ENCODE data around the gene CNIH4.
"Not testable (repeated sequence)": the region's sequence is repeated elsewhere in the genome, so short reads cannot be mapped to it uniquely, and the experiment has no call there.

Gene CNIH4

DNA sequence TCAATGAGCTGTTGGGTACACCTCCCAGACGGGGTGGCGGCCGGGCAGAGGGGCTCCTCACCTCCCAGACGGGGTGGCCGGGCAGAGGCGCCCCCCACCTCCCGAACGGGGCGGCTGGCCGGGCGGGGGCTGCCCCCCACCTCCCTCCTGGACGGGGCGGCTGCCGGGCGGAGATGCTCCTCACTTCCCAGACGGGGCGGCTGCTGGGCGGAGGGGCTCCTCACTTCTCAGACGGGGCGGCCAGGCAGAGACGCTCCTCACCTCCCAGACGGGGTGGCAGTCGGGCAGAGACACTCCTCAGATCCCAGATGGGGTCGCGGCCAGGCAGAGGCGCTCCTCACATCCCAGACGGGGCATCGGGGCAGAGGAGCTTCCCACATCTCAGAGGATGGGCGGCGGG is 7.0 kb upstream of the CNIH4 start:
- not testable (repeated sequence) for DNase-seq (ENCODE audit: low spot score)

DNA sequence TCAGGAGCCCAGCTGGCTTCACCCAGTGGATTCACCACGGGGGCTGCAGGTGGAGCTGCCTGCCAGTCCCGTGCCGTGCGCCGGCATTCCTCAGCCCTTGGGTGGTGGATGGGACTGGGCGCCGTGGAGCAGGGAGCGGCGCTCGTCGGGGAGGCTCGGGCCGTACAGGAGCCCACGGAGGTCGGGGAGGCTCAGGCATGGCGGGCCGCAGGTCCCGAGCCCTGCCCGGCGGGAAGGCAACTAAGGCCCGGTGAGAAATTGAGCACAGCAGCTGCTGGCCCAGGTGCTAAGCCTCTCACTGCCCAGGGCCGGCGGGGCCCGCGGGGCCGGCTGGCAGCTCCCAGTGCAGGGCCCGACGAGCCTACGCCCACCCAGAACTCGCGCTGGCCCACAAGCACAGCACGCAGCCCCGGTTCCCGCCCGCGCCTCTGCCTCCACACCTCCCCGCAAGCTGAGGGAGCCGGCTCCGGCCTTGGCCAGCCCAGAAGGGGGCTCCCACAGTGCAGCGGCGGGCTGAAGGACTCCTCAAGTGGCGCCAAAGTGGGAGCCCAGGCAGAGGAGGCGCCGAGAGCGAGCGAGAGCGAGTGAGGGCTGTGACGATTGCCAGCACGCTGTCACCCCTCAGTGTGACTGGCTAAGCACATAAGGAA is 4.1 kb upstream of the CNIH4 start:
- DNase-seq (ENCODE audit: low spot score), result not testable (repeated sequence)

DNA sequence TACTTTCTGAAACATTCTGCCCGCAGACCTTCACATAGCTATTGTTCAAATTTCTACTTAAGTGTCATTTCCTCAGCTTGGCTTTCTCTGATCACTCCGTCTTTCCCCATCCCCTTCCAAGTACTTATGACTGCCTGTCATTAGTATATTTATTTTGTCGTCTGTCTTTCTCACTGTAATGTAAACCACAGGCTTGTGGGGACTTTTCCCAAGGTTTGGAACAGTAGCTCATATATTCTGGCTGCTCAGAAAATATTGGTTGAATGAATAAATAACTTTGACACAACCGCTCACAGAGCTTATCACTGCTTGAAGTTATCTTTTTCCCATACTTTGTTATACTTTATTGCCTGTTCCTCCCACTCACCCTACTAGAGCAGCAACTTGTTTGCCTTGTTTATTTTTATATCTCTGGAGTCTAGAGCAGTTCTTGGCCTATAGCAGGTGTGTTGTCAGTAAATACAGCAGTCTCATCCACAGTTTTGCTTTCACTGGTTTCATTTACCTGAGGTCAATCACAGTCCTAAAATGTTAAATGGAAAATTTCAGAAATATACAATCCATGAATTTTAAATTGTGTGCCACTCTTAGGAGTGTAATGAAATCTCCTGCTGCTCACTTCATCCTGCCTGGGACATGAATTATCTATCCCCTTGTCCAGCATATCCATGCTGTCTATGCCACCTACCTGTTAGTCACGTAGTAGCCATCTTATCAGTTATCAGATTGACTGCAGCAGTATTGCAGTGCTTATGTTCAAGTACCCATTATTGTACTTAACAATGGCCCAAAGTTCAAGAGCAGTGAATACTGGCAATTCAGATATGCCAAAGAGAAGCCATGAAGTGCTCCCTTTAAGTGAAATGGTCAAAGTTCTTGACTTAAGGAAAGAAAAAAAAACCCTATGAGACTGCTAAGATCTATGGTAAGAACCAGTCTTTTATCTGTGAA is 2.4 kb upstream of the CNIH4 start:
- DNase-seq (ENCODE audit: low spot score), result no peak

DNA sequence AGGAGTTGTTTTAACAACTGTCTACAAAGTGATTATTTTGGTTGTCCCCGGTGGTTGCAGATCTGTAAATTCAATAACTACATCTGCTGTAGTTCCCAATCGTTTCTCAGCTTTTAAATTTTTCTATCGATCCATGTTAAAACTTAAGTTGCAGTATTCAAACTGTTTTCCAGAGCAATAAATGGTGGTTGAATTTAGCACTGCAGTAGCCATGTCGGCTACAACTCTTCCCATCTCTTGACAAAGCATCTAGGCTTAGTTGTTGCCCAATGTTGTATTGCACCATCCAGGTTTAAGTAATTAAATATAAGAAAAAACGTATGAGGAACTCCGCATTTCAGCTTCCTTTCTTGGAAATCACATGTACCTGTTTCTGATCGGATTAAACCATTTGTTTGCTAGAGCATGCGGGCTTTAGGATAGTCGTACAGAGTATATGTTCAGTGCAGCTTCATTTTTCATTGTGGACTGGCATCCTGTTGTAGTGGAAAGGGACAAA is 996 bp downstream of the CNIH4 start:
- no peak for DNase-seq (ENCODE audit: low spot score)

DNA sequence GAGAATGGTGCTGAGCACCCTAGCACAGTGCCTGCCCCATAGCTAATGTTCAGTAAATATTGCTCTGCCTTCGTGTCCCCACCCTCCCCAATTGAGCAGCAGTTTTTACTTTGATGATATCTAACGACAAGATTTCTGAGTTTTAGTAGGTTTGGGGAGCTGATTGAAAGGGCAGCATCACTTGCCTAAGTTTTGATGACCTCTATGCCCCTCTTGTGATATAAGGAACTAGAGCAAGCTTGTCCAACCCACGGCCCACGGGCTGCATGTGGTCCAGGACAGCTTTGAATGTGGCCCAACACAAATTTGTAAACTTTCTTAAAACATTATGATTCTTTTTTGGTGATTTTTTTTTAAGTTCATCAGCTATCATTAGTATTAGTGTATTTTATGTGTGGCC is 1.6 kb downstream of the CNIH4 start:
- no peak for DNase-seq (ENCODE audit: low spot score)

DNA sequence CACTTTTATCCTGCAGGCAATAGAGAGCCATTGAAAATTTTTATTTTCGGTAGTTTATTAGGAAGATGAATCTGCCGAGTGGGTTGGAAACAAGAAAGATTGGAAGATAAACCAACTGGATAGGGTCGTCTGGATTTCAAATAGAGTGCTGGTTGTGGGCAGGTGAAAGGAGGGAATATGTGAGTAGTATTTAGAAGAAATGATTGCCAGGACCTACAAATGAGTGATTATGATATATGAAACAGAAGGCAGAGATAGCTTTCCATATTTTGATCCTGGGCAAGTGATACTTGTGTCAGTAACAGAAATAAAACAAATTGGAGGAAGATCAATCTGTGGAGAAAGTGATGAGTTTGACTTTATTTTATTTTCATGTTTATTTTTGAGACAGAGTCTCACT is 2.5 kb downstream of the CNIH4 start:
- no peak for DNase-seq (ENCODE audit: low spot score)

DNA sequence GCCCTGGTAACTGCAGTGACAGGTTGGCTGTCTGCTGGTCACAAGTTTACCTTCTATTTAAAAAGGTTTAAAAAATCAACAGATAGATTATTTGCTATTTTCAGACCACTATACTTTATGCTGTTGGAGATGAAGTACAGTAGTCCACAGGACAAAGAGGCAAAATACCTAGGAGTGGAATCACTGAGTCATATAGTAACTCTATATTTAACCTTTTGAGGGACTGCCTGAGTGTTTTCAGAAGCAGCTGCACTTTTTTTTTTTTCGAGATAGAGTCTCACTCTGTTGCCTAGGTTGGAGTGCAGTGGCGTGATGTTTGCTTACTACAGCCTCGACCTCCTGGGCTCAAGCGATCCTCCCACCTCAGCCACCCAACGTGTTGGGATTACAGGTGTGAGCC is 11.7 kb downstream of the CNIH4 start:
- no peak for DNase-seq (ENCODE audit: low spot score)

DNA sequence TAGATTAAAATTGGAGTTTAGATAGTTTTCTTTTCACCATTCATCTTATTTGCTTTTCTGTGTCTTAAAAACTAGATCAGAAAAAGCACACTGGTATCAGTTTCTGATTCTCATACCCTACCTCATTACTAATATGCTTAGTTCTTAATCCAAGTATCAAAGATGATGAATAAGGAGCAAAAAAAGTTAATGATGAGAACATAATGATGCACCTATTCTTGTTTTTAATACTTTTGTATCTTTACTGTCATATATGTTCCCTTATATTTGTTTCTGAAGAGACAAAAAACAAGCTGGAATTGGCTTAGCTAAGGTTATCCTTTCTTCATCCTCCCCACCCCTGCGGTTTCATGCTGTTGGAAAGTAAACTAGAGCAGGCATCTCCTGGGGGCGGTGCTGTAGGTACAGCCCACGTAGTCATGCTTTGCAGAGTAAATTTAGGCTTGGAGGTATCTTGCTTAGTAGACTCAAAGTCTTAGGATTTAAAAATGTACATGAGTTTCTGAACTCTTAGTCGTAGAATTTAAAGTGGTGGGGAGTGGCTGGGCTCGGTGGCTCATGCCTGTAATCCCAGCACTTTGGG is 16.4 kb downstream of the CNIH4 start:
- DNase-seq (ENCODE audit: low spot score), result no peak

DNA sequence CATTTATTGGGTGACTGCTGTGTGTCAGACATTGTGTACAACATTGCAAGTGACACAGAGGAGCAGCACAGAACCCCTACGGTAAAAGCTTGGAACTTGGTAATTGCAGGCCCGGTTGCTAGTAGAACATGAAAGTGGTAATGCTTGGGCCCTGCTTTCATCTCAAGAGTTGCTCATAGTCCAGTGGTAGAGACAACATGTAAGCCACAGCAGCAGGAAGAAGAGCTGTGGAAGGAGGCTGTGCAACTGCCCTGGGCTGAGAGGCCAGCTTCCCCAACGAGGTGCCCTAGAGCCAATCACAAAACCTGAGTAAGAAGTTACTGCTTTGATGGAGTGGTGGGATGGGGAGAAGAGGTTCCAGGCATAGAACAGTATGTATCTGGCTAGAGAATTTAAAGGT is 18.4 kb downstream of the CNIH4 start:
- no peak for DNase-seq (ENCODE audit: low spot score)

DNA sequence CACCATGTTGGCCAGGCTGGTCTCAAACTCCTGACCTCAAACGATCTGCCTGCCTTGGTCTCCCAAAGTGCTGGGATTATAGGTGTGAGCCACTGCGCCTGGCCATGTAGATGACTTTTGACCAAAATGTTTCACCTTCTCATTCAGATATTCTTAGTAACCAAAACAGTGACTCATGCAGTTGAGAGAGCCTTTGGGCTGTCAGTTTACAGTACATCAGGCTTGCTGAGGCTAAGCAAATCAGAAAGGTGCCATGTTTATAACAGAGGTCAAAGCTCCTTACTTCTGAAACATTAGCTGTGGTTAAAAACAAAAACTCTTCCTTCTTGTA is 21.0 kb downstream of the CNIH4 start:
- DNase-seq (ENCODE audit: low spot score), result no peak

DNA sequence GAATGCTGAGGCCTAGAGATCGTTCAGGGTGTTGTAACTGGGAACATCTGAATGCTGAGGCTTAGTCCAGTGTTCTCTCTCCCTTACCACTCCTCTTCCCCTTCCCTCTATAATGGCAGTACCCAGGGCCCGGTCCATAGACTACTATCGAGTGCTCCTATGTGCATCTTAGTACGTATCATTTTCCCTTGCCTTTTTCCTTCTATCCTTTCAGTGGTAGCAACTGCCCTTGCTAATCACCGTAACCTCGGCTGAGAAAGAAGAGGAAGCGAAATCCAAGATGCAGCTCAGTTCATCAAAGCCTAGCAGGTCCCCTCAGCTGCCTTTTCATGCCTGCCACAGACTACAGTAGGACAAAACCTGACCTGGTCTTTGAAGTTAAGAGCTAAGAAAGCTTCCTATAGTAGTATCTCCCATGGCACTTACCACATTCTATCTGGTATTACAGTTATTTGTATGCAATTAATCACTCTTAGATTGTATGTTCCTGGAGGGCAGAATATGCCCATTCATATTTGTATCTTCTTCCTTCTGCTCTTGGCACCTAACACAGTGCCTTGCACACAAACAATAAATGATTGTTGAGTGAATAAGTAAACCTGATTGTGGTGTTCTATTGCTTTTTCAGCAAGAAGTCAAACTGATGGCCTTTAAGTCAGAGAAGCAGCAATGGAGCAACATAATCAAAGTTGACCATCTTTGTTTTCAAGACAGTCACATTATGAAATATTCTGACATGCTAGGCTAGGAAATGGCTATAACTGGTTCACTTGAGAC is 22.4 kb downstream of the CNIH4 start:
- no peak for DNase-seq (ENCODE audit: low spot score)

DNA sequence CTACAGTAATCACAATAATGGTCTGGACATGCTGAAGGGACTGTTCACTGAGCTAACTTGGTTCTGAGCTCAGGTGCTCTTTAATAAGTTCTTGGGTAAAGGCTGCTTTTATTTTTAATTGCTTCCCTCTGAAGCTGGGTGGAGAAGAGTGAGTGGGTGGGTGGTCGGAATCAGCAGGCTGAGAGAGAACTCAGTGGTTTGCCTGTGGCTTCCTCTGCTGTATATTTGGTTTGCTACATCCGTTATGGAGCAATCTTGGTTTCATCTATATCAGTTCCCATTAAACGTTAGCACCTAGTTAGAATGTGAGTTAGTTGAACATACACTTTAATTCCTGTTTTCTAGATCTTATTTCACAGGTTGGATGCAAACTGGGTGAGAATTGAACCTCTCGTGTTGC is 23.3 kb downstream of the CNIH4 start:
- DNase-seq (ENCODE audit: low spot score), result no peak

DNA sequence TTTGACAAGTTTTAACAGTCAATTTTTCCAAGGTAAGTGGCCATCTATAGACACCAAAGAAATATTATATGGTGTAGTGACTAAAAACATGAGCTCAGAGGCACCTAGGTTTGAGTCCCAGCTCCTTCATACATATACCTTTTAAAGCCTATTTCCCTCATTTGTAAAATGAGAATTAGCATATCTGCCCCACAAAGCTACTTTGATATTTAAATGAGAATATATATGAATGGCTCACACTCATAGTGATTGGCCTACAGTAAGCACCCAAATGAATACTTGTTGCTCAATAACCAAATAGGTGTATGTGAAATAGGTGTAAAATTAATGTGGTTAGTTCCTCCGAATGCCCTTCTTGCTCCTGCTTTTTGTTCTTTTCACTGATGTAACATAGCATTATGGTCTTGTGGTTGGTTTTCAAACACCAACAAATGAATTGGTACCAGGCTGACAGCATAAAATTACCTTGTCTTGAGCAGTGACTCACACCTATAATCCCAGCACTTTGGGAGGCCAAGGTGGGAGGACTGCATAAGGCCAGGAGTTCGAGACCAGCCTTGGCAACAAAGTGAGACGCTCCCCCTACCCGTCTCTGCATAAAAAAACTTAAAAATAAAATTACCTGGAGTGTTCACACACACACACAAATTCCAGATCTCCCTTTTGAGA is 25.3 kb downstream of the CNIH4 start:
- no peak for DNase-seq (ENCODE audit: low spot score)

DNA sequence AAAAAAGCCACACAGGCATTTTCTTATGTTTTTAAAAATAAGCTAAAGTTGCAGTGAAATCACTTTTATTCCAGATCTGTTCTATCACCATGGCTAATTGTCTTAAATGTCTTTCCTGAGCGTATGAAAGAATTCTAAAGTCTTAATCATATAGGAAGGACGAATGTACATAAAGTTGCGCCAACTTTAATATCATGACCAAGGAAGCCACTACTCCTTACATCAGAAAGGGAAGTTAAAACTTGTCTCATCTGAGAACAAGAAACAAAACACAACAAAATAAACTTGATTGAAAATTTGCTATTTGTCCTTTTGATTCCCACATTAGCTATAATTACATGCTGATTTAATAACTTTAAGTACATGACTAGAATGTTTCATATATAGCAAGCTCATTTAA is 26.5 kb downstream of the CNIH4 start:
- no peak for DNase-seq (ENCODE audit: low spot score)

DNA sequence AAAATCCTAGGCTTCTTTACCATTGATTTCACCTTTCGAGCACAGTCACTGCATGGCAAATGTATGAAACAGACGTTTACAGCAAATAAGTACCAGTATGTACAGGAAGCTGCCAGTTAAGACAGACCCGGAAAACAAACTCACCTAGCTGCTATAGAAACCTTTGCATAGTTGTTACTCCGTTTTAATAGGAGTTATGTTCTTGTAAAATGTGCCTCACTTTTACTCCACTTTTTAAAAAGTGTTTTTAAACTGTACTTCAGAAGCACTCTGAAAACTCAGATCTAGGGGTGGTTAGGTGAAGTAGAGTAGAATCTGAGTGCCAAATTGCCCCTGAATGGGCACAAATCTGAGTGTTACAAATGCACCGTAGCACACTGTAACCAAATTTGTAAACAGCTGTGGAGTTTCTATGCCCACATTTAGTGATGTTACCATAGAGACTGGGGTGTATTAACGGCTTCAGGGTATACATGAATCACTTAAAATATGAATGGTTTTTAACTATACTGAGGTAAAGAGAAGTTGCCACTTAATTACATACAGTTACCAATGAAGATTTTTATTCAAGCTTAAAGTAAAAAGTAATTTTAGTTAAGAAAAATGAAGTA is 30.7 kb downstream of the CNIH4 start:
- no peak for DNase-seq (ENCODE audit: low spot score)

DNA sequence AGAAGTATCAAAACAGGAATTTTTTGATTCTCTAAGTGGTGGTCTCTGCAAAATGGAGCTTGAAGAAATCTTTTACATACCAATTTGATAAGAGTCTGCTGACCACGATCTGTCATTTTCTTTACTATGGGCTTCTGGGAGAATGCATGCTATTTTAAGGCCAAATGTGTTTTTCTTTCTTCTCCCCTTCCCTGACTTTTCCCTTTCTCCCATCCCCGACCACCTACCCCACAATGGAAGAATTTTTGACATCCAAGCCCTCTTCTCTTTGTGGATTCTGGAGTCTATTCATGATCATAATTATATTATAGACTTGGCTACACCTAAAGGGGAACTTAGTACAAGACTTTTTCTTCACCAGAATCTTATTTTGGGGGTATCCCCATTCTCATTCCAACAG is 31.3 kb downstream of the CNIH4 start:
- DNase-seq (ENCODE audit: low spot score), result no peak

DNA sequence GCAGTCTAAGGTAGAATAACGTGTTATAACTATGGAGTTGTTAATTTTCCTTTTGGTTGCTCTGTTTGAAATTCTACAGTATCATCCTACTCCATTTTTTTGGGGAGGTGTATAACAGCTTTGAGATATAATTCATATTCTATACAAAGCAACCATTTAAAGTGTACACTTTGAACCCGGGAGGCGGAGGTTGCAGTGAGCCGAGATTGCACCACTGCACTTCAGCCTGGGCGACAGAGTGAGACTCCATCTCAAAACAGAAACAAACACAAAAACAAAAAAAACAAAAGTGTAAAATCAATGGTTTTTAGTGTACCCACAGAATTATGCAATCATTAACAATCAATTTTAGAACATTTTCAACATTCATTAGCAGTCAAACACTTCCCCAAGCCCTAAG is 33.8 kb downstream of the CNIH4 start:
- no peak for DNase-seq (ENCODE audit: low spot score)

DNA sequence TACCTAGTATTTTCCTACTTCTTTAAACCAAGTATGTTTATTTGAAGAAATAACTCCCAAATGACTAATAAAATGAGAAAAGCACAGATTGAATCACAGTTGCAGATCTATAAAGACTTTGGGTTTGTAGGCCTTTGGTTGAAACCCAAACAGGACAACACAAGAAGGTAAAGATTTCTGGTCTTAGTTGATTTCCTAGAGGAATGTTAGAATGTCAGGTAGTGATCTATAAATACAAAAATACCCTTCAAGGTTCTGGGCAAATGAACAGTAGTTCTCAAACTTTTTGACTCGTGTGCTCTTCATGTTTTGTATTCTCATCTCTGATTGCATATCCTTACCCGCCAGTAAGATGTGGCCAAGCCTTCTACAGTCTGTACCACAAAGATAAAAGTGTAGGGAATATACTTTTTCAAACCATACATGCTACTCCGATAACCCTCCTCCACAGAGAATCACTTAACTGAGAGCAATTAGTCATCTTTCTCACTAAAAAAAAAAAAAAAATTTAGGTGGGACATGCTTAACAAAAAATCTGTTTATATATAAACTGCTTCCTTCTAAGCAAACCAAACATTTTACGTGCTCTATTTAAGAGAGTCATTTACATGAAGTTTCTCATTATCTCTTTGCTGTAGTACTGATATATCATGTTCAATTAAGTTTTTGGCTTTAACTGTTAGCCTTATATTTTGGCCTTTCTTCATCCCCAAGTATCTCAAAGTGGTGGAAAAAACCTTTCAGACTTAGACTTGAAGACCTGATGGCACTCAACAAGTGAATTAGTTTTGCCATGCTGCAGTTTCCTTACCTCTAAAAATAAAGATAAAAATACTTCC is 36.0 kb downstream of the CNIH4 start:
- no peak for DNase-seq (ENCODE audit: low spot score)

DNA sequence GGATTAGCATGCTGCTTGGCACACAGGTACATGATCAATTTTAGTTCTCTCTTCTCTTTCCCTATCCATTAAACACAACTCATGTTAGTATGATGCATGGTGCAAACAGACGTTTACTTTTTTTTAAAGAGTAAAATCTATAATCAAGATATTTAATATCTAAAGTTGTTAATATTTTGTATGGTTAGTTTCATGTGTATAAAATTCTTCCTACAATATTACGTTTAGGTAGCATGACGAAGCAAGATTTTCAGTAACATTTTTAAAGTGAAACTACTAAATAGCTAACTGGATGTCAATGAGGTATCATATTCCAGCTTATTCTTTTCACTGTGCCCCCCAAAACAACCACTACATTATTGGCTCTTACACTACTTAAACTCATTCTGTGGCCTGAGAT is 36.6 kb downstream of the CNIH4 start:
- no peak for DNase-seq (ENCODE audit: low spot score)

DNA sequence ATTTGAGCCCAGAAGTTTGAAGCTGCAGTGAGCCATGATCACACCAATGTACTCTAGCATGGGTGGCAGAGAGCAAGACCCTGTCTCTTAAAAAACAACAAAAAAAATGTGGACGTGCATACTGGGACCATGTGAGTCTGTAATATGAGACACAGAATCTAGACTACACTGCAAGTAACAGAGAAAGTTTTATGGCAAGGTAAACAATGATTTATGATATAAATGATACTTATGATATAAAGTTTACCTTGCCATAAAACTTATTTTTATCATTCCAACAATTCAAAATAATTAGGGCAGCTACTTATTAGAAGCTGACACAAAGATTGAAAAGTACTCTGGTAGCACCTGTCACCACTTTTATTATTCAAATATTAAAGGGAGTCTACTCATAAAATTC is 43.2 kb downstream of the CNIH4 start:
- DNase-seq (ENCODE audit: low spot score), result no peak

All from cerebellar cortex (tissue), 1 donor.